ENCODE results near the gene ATN1. TPM values are rescaled to one million over a fixed set of nuclear protein-coding genes. Genes with fewer than 3 reads are reported as not detected.

ATN1 gene
- total and polyA plus RNA-seq, 5 donors: 70.1 to 89.3 (median 88.5) TPM

GRCh38 chr12:6965714-6966113, 38.0 kb downstream of the ATN1 start:
- Histone ChIP-seq H3K4me3 (ENCODE audit: low read length) (no peak overlapping the region), H3K9me3 (ENCODE audit: control insufficient read depth, low read length) (no peaks in the 10 kb centered on the region), H3K27ac (ENCODE audit: low read length) (no peak overlapping the region), H3K4me1 (ENCODE audit: control insufficient read depth, insufficient read depth, low read length) (peaks cover 7% of the 10 kb centered on the region), H3K27me3 (ENCODE audit: control insufficient read depth, insufficient read depth) (no peaks in the 10 kb centered on the region)
- ATAC-seq: no peak
- intact Hi-C loops (cut with DNase I): loop anchor here in 1 of 4 donors (2.0 kb wide), 1 partner anchor 21 kb away; the partner anchor contains the start of gene C12orf57
- WGBS: 82% methylated on average over 4 of the region's 4 CpGs
- peak in 1 of 3 donors; percentile 18 for DNase-seq

- Histone ChIP-seq H3K4me3 (ENCODE audit: low read length) (no peak overlapping the region), H3K4me1 (ENCODE audit: control insufficient read depth, insufficient read depth, low read length) (peaks cover 5% of the 10 kb centered on the region), H3K27me3 (ENCODE audit: control insufficient read depth, insufficient read depth) (no peaks in the 10 kb centered on the region), H3K27ac (ENCODE audit: low read length) (no peak overlapping the region), H3K9me3 (ENCODE audit: control insufficient read depth, low read length) (no peaks in the 10 kb centered on the region)
- intact Hi-C loops (cut with DNase I): no loop called here
- ATAC-seq (no peak), DNase-seq (no peak)
- WGBS: 79% methylated on average over 7 of the region's 7 CpGs
Measured at GRCh38 chr12:6966351-6966750, 38.6 kb downstream of the ATN1 start.

GRCh38 chr12:6967651-6968100, 39.9 kb downstream of the ATN1 start:
- WGBS: 88% methylated on average over 10 of the region's 10 CpGs
- no peaks in the 10 kb centered on the region for H3K27me3 ChIP-seq (ENCODE audit: control insufficient read depth, insufficient read depth)
- ATAC-seq (no peak), DNase-seq (peak in 2 of 3 donors; percentile 28 to 52)
- H3K4me1 ChIP-seq (ENCODE audit: control insufficient read depth, insufficient read depth, low read length): peaks cover 5% of the 10 kb centered on the region
- intact Hi-C loops (cut with DNase I): loop anchor here in 1 of 4 donors (2.0 kb wide), 1 partner anchor 43 kb away; no protein-coding TSS in a partner anchor
- no peak overlapping the region for H3K4me3 ChIP-seq (ENCODE audit: low read length)
- no peak overlapping the region for H3K27ac ChIP-seq (ENCODE audit: low read length)
- no peaks in the 10 kb centered on the region for H3K9me3 ChIP-seq (ENCODE audit: control insufficient read depth, low read length)

DNA sequence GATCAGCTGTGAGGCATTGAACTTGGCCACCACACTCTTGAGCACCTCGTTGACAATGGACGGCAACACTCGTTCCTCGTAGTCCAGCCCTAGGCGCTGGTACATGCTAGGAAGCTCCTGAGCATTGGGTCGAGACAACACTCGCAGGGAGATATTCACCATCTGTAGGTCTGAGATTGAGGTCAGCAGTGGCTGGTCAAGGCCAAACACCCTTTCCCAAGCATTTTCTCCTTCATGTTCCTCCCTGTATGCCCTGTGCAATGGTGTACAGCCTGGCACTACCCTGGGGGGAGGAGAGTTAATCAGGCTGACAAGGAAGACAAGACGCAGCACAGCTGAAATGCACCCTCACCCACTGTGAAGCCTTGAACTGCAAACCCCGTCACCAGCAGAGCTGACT, 40.7 kb downstream of the ATN1 start:
- Histone ChIP-seq H3K4me3 (ENCODE audit: low read length) (no peak overlapping the region), H3K9me3 (ENCODE audit: control insufficient read depth, low read length) (no peaks in the 10 kb centered on the region), H3K4me1 (ENCODE audit: control insufficient read depth, insufficient read depth, low read length) (peaks cover 5% of the 10 kb centered on the region), H3K27ac (ENCODE audit: low read length) (no peak overlapping the region), H3K27me3 (ENCODE audit: control insufficient read depth, insufficient read depth) (no peaks in the 10 kb centered on the region)
- intact Hi-C loops (cut with DNase I): loop anchor here in 1 of 4 donors (2.0 kb wide), 1 partner anchor 44 kb away; no protein-coding TSS in a partner anchor
- WGBS: 81% methylated on average over 9 of the region's 9 CpGs
- ATAC-seq: no peak
- DNase-seq: peak in 1 of 3 donors; percentile 32

DNA sequence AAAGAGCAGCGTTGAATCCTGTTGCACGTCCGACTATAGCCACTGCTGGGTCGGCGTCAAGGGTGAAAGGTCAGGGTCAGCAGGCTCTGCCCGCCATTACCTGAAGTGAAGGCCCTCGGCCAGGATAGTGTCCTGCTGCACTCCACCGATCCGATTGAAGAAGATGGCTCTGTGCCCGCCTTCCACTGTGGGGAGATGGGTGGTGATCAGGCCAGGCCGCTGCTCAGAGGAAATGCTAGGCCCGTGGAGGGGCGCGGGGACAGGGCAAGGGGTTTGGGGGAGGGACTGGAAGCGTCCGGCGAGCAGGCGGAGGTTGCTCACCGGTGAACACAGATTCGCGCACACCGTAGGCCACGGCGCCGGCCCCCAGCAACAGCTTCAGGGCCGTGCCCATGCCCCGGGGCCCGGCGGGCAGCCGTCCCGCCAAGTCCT, 42.4 kb downstream of the ATN1 start:
- Histone ChIP-seq H3K4me1 (ENCODE audit: control insufficient read depth, insufficient read depth, low read length) (peaks cover 2% of the 10 kb centered on the region), H3K4me3 (ENCODE audit: low read length) (peak overlapping the region; percentile 94), H3K27ac (ENCODE audit: low read length) (peak overlapping the region; percentile 74), H3K27me3 (ENCODE audit: control insufficient read depth, insufficient read depth) (no peaks in the 10 kb centered on the region), H3K9me3 (ENCODE audit: control insufficient read depth, low read length) (no peaks in the 10 kb centered on the region)
- intact Hi-C loops (cut with DNase I): loop anchor here in 1 of 4 donors (5.0 kb wide), 1 partner anchor 47 kb away; the partner anchor contains the start of gene LPCAT3
- ATAC-seq (peak; percentile 17 to 38), DNase-seq (peak in 2 of 3 donors; percentile 59 to 81)
- WGBS: under 1% methylated on average over 31 of the region's 31 CpGs

DNA sequence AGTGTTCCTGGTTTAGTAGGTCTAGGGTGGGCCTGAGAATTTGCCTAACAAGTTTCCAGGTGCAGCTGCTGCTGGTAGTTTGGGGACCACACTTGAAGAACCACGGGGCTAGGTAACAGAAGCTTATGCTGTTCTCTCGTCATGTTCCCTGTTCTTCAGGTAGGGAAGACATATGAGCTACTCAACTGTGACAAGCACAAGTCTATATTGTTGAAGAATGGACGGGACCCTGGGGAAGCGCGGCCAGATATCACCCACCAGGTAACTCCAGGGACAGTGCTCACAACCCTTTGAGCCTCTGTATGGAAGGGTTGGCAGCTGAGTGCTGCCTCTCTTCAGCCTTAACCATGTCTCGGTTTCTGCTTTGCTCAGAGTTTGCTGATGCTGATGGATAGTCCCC, 46.4 kb downstream of the ATN1 start:
- H3K4me1 ChIP-seq (ENCODE audit: control insufficient read depth, insufficient read depth, low read length): peaks cover 4% of the 10 kb centered on the region
- intact Hi-C loops (cut with DNase I): loop anchor here in 1 of 4 donors (5.0 kb wide), 1 partner anchor 43 kb away; the partner anchor contains the start of gene LPCAT3
- 95% methylated on average over 6 of the region's 6 CpGs for WGBS

DNA sequence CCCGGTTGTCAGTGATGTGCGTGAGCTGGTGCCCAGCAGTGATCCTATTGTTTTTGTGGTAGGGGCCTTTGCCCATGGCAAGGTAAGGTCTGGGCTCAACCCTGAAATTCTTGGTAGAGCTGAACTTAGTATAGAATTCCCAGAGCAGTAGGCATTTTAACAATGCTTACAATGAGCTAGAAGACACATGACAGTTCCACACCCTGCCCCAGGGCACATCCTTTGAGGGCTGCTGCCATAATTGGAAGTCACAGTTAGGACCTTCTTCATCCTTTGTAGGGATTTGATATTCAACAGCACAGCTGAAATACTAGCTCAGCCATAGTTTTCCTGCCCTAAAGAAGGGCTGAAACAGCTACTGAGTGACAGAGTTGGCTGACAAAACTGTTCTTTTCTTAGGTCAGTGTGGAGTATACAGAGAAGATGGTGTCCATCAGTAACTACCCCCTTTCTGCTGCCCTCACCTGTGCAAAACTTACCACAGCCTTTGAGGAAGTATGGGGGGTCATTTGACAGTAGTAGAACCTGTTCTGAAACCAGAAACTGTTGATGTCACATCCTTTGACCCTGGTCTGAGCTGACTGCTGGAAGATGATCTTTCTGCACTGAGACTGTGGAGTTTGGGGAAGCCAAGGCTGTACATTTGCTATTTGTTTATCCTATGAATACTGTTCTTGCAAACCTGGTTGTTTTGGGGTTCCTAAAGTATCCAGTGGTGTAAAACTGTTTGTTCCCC, 47.7 kb downstream of the ATN1 start:
- H3K27ac ChIP-seq (ENCODE audit: low read length): no peak overlapping the region
- H3K4me3 ChIP-seq (ENCODE audit: low read length): no peak overlapping the region
- intact Hi-C loops (cut with DNase I): no loop called here
- H3K27me3 ChIP-seq (ENCODE audit: control insufficient read depth, insufficient read depth): no peaks in the 10 kb centered on the region
- ATAC-seq (no peak), DNase-seq (no peak)
- H3K4me1 ChIP-seq (ENCODE audit: control insufficient read depth, insufficient read depth, low read length): peaks cover 2% of the 10 kb centered on the region
- 84% methylated on average over 2 of the region's 2 CpGs for WGBS
- no peaks in the 10 kb centered on the region for H3K9me3 ChIP-seq (ENCODE audit: control insufficient read depth, low read length)

More for the DNA sequence above, 46.4 kb downstream of the ATN1 start:
- Histone ChIP-seq H3K27me3 (ENCODE audit: control insufficient read depth, insufficient read depth) (no peaks in the 10 kb centered on the region), H3K9me3 (ENCODE audit: control insufficient read depth, low read length) (no peaks in the 10 kb centered on the region), H3K27ac (ENCODE audit: low read length) (no peak overlapping the region), H3K4me3 (ENCODE audit: low read length) (no peak overlapping the region)
- no peak for ATAC-seq
- DNase-seq: peak in 1 of 3 donors; percentile 33

DNA sequence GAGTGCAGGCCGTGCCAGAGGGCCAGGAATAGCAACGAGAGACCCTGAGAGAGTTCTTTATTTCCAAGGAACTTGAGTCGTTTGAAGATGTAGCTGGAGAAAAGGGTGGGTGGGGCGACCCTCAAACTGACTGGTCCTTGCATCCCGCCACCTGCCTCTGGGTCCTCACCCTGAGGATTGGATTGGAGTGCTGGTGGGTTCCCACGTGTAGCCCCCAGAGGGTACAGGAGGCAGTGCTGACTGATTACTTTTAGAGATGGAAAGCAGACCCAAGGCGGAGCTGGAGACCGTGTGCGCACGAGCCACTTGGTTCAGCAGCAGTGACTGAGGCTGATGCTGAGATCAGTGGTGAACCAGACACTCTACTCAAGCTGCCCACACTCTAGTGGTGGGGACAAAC, 49.9 kb downstream of the ATN1 start:
- ATAC-seq: no peak
- no peak overlapping the region for H3K27ac ChIP-seq (ENCODE audit: low read length)
- H3K27me3 ChIP-seq (ENCODE audit: control insufficient read depth, insufficient read depth): no peaks in the 10 kb centered on the region
- no peak for DNase-seq
- H3K4me3 ChIP-seq (ENCODE audit: low read length): no peak overlapping the region
- WGBS: 73% methylated on average over 10 of the region's 10 CpGs
- intact Hi-C loops (cut with DNase I): no loop called here
- H3K4me1 ChIP-seq (ENCODE audit: control insufficient read depth, insufficient read depth, low read length): peaks cover 2% of the 10 kb centered on the region
- H3K9me3 ChIP-seq (ENCODE audit: control insufficient read depth, low read length): no peaks in the 10 kb centered on the region

DNA sequence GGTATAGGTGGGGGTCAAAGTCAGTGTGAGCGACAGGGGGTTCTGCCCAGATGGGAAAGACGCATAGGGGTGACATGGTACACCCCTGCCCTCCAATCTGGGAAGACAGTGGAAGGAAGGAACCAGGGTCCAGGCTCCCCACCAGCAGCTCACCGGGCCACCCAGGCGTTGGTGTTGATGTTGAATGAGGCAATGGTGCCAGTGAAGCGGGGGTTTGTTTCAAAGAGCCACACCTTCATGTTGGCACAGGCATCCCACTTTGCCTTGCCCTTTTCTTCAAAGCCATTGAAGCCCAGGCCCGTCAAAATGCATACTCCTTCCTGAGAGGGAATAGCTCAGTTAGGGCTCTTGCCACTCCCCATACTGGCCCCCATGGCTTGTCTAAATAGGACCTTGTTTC, 50.4 kb downstream of the ATN1 start:
- intact Hi-C loops (cut with DNase I): no loop called here
- no peak for DNase-seq
- ATAC-seq: no peak
- Histone ChIP-seq H3K4me1 (ENCODE audit: control insufficient read depth, insufficient read depth, low read length) (peaks cover 2% of the 10 kb centered on the region), H3K4me3 (ENCODE audit: low read length) (no peak overlapping the region), H3K27ac (ENCODE audit: low read length) (peak overlapping the region; percentile 61), H3K27me3 (ENCODE audit: control insufficient read depth, insufficient read depth) (no peaks in the 10 kb centered on the region), H3K9me3 (ENCODE audit: control insufficient read depth, low read length) (no peaks in the 10 kb centered on the region)
- WGBS: 88% methylated on average over 6 of the region's 6 CpGs

DNA sequence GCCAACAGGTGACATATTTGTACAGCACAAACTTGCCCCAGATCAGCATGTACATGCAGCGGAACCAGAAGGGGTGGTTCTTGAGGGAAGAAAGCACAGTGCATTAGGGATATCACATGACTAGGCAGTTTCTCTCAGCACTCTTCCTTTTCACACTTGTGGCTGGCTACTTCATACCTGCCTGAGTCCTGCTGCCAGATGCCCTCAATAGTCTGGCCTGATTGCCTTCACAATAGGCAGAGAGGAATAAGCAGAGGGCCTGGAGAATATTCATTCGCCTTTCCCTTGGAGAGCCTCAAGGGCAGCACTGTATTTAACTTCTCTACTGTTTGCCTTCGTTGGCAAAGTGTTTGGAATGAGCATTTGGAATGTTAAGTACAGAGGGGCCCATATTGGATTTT, 50.9 kb downstream of the ATN1 start:
- no peaks in the 10 kb centered on the region for H3K27me3 ChIP-seq (ENCODE audit: control insufficient read depth, insufficient read depth)
- no peak for ATAC-seq
- H3K4me3 ChIP-seq (ENCODE audit: low read length): no peak overlapping the region
- no peak for DNase-seq
- intact Hi-C loops (cut with DNase I): no loop called here
- H3K4me1 ChIP-seq (ENCODE audit: control insufficient read depth, insufficient read depth, low read length): peaks cover 2% of the 10 kb centered on the region
- H3K27ac ChIP-seq (ENCODE audit: low read length): peak overlapping the region; percentile 61
- WGBS: 71% methylated on average over 3 of the region's 3 CpGs
- H3K9me3 ChIP-seq (ENCODE audit: control insufficient read depth, low read length): no peaks in the 10 kb centered on the region

DNA sequence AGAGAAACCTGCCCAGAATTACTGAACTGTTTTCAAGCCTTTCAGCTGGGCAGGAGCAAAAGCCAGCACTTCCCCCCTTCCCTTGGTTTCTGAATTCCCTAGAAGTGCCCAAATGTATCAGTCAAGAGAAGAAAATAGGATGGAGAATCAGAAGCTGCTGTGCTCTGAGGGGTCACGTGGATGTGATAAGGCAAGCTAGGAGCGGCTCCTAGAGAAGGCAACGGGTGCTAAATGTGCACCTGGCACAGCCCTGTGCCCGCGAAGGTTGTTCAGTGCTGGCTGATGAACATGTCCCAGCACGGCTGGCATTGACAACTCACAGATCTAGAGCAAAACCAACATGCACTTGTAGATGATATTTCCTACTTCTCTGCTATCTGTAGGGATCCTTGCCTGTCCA, 51.3 kb downstream of the ATN1 start:
- peak overlapping the region; percentile 61 for H3K27ac ChIP-seq (ENCODE audit: low read length)
- H3K4me1 ChIP-seq (ENCODE audit: control insufficient read depth, insufficient read depth, low read length): peaks cover 2% of the 10 kb centered on the region
- no peak for DNase-seq
- H3K27me3 ChIP-seq (ENCODE audit: control insufficient read depth, insufficient read depth): no peaks in the 10 kb centered on the region
- whole genome bisulfite sequencing: 70% methylated on average over 6 of the region's 6 CpGs
- no peak overlapping the region for H3K4me3 ChIP-seq (ENCODE audit: low read length)
- peak in 1 of 2 donors; percentile 25 for ATAC-seq
- H3K9me3 ChIP-seq (ENCODE audit: control insufficient read depth, low read length): no peaks in the 10 kb centered on the region
- intact Hi-C loops (cut with DNase I): no loop called here

Data from right cardiac atrium (tissue), 5 donors.